Measurements from ENCODE around the gene COPS6. TPM values are rescaled to one million over a fixed set of nuclear protein-coding genes. Genes with fewer than 3 reads are reported as not detected.

COPS6 gene
- total and polyA plus RNA-seq, 4 donors = 59.9 to 167 (median 113) TPM

DNA sequence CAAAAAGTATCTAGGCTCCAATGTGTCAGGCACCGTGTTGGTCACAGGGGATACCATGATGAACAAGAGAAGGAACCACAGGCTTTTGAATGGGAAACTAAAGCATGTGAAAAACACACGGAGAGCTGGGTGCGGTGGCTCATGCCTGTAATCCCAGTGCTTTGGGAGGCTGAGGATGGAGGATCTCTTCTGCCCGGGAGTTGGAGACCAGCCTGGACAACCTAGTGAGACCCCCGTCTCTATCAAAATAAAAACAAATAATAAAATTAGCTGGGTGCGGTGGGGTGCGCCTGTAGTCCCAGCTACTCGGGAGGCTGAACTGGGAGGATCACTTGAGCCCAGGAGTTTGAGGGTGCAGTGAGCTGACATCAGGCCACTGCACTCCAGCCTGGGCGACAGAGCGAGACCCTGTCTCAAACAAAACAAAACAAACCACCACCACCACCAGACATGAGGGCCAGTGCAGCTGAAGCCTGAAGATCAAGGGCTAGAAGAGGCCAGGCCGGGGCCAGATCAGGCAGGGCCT is 611 bp upstream of the COPS6 start:
- no peaks in the 10 kb centered on the region for H3K27me3 ChIP-seq (ENCODE audit: control insufficient read depth, insufficient read depth, low read length)
- H3K36me3 ChIP-seq (ENCODE audit: control insufficient read depth, insufficient read depth, low read length) = peaks cover 22% of the 10 kb centered on the region
- peak overlapping the region; percentile 92 for H3K4me3 ChIP-seq (ENCODE audit: low read depth, low read length)
- H3K4me1 ChIP-seq (ENCODE audit: control insufficient read depth, insufficient read depth, low read length) = peaks cover 12% of the 10 kb centered on the region
- H3K27ac ChIP-seq (ENCODE audit: low read depth, low read length) = peak overlapping the region; percentile 85
- WGBS (ENCODE audit: insufficient coverage) = 89% methylated on average over 5 of the region's 11 CpGs
- H3K9me3 ChIP-seq (ENCODE audit: control insufficient read depth, insufficient read depth, low read length) = no peaks in the 10 kb centered on the region
- DNase-seq (ENCODE audit: low read depth in 4 of 6, low spot score in 6 of 6) = no peak

DNA sequence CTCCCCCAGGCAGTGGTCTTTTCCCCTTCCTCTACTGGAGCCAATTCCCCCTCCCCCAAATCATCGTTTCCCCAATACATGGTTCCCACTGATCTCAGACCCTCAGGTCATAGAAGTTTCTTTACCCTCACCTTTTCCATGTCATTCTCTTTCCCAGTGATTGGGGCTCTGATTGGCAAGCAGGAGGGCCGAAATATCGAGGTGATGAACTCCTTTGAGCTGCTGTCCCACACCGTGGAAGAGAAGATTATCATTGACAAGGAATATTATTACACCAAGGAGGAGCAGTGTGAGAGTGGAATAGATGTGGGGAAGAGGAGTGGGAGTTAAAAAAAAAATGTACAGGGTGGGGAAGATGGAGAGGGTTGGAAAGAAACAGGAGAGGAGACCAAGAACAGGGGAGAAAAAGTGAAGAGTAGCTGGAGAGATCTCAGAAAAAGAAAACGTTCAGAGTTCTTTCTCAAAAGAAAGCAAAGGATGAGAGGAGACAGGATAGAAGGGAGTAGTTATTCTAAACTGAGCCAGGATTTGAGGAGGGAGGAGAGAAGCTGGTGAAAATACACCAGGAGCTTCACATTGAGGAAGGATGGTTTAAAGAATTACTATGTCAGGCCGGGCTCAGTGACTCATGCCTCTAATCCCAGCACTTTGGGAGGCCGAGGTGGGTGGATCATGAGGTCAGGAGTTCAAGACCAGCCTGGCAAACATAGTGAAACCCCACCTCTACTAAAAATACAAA is 858 bp downstream of the COPS6 start:
- Histone ChIP-seq H3K4me3 (ENCODE audit: low read depth, low read length) (peak overlapping the region; percentile 92), H3K36me3 (ENCODE audit: control insufficient read depth, insufficient read depth, low read length) (peaks cover 33% of the 10 kb centered on the region), H3K27me3 (ENCODE audit: control insufficient read depth, insufficient read depth, low read length) (no peaks in the 10 kb centered on the region), H3K4me1 (ENCODE audit: control insufficient read depth, insufficient read depth, low read length) (peaks cover 20% of the 10 kb centered on the region), H3K27ac (ENCODE audit: low read depth, low read length) (no peak overlapping the region), H3K9me3 (ENCODE audit: control insufficient read depth, insufficient read depth, low read length) (no peaks in the 10 kb centered on the region)
- DNase-seq (ENCODE audit: low read depth in 4 of 6, low spot score in 6 of 6) = no peak
- WGBS (ENCODE audit: insufficient coverage) = 23% methylated on average over 2 of the region's 7 CpGs

- Histone ChIP-seq H3K27ac (ENCODE audit: low read depth, low read length) (no peak overlapping the region), H3K27me3 (ENCODE audit: control insufficient read depth, insufficient read depth, low read length) (no peaks in the 10 kb centered on the region), H3K36me3 (ENCODE audit: control insufficient read depth, insufficient read depth, low read length) (peaks cover 44% of the 10 kb centered on the region), H3K9me3 (ENCODE audit: control insufficient read depth, insufficient read depth, low read length) (no peaks in the 10 kb centered on the region), H3K4me3 (ENCODE audit: low read depth, low read length) (no peak overlapping the region), H3K4me1 (ENCODE audit: control insufficient read depth, insufficient read depth, low read length) (peaks cover 20% of the 10 kb centered on the region)
- 89% methylated on average over 10 of the region's 14 CpGs for WGBS (ENCODE audit: insufficient coverage)
- DNase-seq (ENCODE audit: low read depth in 4 of 6, low spot score in 6 of 6) = no peak
Measured at GRCh38 chr7:100090527-100091410, 2.0 kb downstream of the COPS6 start.

DNA sequence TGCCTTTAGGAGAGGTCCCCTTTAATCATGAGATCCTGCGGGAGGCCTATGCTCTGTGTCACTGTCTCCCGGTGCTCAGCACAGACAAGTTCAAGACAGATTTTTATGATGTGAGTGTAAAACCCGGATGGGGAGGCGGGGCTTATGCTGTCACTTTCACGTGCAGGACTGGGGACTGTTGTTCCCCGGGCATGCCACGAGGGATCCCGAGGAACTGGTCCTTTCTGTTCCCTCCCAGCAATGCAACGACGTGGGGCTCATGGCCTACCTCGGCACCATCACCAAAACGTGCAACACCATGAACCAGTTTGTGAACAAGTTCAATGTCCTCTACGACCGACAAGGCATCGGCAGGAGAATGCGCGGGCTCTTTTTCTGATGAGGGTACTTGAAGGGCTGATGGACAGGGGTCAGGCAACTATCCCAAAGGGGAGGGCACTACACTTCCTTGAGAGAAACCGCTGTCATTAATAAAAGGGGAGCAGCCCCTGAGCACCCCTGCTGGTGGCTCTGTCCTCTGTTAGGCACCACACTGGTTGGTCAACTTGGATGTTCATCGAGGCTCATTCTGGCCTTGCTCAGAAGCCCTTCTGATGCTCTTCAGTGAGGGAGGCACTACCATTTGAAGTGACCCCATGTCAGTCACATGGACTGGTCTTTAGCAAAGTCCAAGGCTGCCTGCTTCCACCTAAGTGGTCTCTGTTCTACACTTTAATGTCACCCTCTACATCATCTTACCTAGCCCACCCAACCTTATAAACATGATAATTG is 2.8 kb downstream of the COPS6 start:
- peaks cover 53% of the 10 kb centered on the region for H3K36me3 ChIP-seq (ENCODE audit: control insufficient read depth, insufficient read depth, low read length)
- no peak for DNase-seq (ENCODE audit: low read depth in 4 of 6, low spot score in 6 of 6)
- H3K27ac ChIP-seq (ENCODE audit: low read depth, low read length) = no peak overlapping the region
- H3K9me3 ChIP-seq (ENCODE audit: control insufficient read depth, insufficient read depth, low read length) = no peaks in the 10 kb centered on the region
- no peak overlapping the region for H3K4me3 ChIP-seq (ENCODE audit: low read depth, low read length)
- no peaks in the 10 kb centered on the region for H3K27me3 ChIP-seq (ENCODE audit: control insufficient read depth, insufficient read depth, low read length)
- 48% methylated on average over 16 of the region's 19 CpGs for WGBS (ENCODE audit: insufficient coverage)
- peaks cover 20% of the 10 kb centered on the region for H3K4me1 ChIP-seq (ENCODE audit: control insufficient read depth, insufficient read depth, low read length)

GRCh38 chr7:100093054-100093453 is 4.3 kb downstream of the COPS6 start:
- no peak for DNase-seq (ENCODE audit: low read depth in 4 of 6, low spot score in 6 of 6)
- no peaks in the 10 kb centered on the region for H3K9me3 ChIP-seq (ENCODE audit: control insufficient read depth, insufficient read depth, low read length)
- H3K4me3 ChIP-seq (ENCODE audit: low read depth, low read length) = no peak overlapping the region
- H3K27me3 ChIP-seq (ENCODE audit: control insufficient read depth, insufficient read depth, low read length) = no peaks in the 10 kb centered on the region
- peaks cover 18% of the 10 kb centered on the region for H3K4me1 ChIP-seq (ENCODE audit: control insufficient read depth, insufficient read depth, low read length)
- peaks cover 67% of the 10 kb centered on the region for H3K36me3 ChIP-seq (ENCODE audit: control insufficient read depth, insufficient read depth, low read length)
- 43% methylated on average over 4 of the region's 8 CpGs for WGBS (ENCODE audit: insufficient coverage)
- H3K27ac ChIP-seq (ENCODE audit: low read depth, low read length) = no peak overlapping the region

- Histone ChIP-seq H3K4me3 (ENCODE audit: low read depth, low read length) (no peak overlapping the region), H3K36me3 (ENCODE audit: control insufficient read depth, insufficient read depth, low read length) (peaks cover 72% of the 10 kb centered on the region), H3K4me1 (ENCODE audit: control insufficient read depth, insufficient read depth, low read length) (peaks cover 17% of the 10 kb centered on the region), H3K9me3 (ENCODE audit: control insufficient read depth, insufficient read depth, low read length) (no peaks in the 10 kb centered on the region), H3K27me3 (ENCODE audit: control insufficient read depth, insufficient read depth, low read length) (no peaks in the 10 kb centered on the region), H3K27ac (ENCODE audit: low read depth, low read length) (no peak overlapping the region)
- 55% methylated on average over 8 of the region's 13 CpGs for WGBS (ENCODE audit: insufficient coverage)
- peak in 1 of 6 donors; percentile 27 for DNase-seq (ENCODE audit: low read depth in 4 of 6, low spot score in 6 of 6)
Measured at GRCh38 chr7:100093498-100093897, 4.7 kb downstream of the COPS6 start.

GRCh38 chr7:100093925-100094486 is 5.2 kb downstream of the COPS6 start:
- Histone ChIP-seq H3K9me3 (ENCODE audit: control insufficient read depth, insufficient read depth, low read length) (no peaks in the 10 kb centered on the region), H3K4me1 (ENCODE audit: control insufficient read depth, insufficient read depth, low read length) (peaks cover 18% of the 10 kb centered on the region), H3K36me3 (ENCODE audit: control insufficient read depth, insufficient read depth, low read length) (peaks cover 75% of the 10 kb centered on the region), H3K27me3 (ENCODE audit: control insufficient read depth, insufficient read depth, low read length) (no peaks in the 10 kb centered on the region), H3K27ac (ENCODE audit: low read depth, low read length) (no peak overlapping the region), H3K4me3 (ENCODE audit: low read depth, low read length) (no peak overlapping the region)
- DNase-seq (ENCODE audit: low read depth in 4 of 6, low spot score in 6 of 6) = no peak
- WGBS (ENCODE audit: insufficient coverage) = 79% methylated on average over 11 of the region's 16 CpGs

DNA sequence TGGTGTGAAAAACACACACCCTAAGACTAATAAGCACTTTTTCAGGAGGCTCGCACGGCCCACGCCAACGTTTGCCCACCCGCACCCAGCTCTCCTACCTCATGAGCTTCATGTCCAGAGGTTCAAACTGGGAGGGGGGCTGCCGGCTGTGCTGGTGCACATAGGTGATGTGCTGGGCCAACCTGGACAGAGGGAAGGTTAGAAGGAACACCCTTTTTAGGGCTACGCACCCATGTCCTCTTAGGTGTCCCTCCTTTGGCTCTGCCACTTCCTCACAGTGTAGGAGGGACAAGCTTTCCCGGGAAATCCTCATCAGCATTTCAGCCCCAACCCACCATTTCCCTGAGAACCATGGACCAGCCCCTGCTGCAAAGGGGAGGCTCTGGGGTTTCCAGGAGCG is 6.5 kb downstream of the COPS6 start:
- WGBS (ENCODE audit: insufficient coverage) = 89% methylated on average over 3 of the region's 9 CpGs
- no peak for DNase-seq (ENCODE audit: low read depth in 4 of 6, low spot score in 6 of 6)
- Histone ChIP-seq H3K4me1 (ENCODE audit: control insufficient read depth, insufficient read depth, low read length) (peaks cover 22% of the 10 kb centered on the region), H3K4me3 (ENCODE audit: low read depth, low read length) (no peak overlapping the region), H3K36me3 (ENCODE audit: control insufficient read depth, insufficient read depth, low read length) (peaks cover 82% of the 10 kb centered on the region), H3K27me3 (ENCODE audit: control insufficient read depth, insufficient read depth, low read length) (no peaks in the 10 kb centered on the region), H3K27ac (ENCODE audit: low read depth, low read length) (no peak overlapping the region), H3K9me3 (ENCODE audit: control insufficient read depth, insufficient read depth, low read length) (no peaks in the 10 kb centered on the region)

- peaks cover 22% of the 10 kb centered on the region for H3K4me1 ChIP-seq (ENCODE audit: control insufficient read depth, insufficient read depth, low read length)
- no peak overlapping the region for H3K27ac ChIP-seq (ENCODE audit: low read depth, low read length)
- peaks cover 81% of the 10 kb centered on the region for H3K36me3 ChIP-seq (ENCODE audit: control insufficient read depth, insufficient read depth, low read length)
- no peak overlapping the region for H3K4me3 ChIP-seq (ENCODE audit: low read depth, low read length)
- H3K27me3 ChIP-seq (ENCODE audit: control insufficient read depth, insufficient read depth, low read length) = no peaks in the 10 kb centered on the region
- 94% methylated on average over 13 of the region's 17 CpGs for WGBS (ENCODE audit: insufficient coverage)
- no peak for DNase-seq (ENCODE audit: low read depth in 4 of 6, low spot score in 6 of 6)
- H3K9me3 ChIP-seq (ENCODE audit: control insufficient read depth, insufficient read depth, low read length) = no peaks in the 10 kb centered on the region
Measured at GRCh38 chr7:100095704-100096103, 6.9 kb downstream of the COPS6 start.
